A673 (cell line): ENCODE measurements around the gene STK17B. TPM values are rescaled to one million over a fixed set of nuclear protein-coding genes. Genes with fewer than 3 reads are reported as not detected.
"Not testable (repeated sequence)": the region's sequence is repeated elsewhere in the genome, so short reads cannot be mapped to it uniquely, and the experiment has no call there.

Experiments
- BruUV-seq: library from RNA; stranded (reverse); fragments of 400-500 nt; replicated peaks from 2 replicates; lab custom pipeline; 2021; lab: Mats Ljungman, UMichigan
- CTCF ChIA-PET: fragments of 300-600 bp; sonication (Branson Sonifier 250); formaldehyde crosslinking; loops from one replicate; lab custom pipeline; 2022; ENCODE audit warnings: antibody characterized with exemption; lab: Charles Lee
- POLR2A ChIA-PET: fragments of 300-600 bp; sonication (Branson Sonifier 250); formaldehyde crosslinking; loops from one replicate; lab custom pipeline; 2022; ENCODE audit warnings: antibody characterized with exemption; ENCODE audit not compliant: low non-redundant PET; lab: Charles Lee
- DNase-seq: peaks from one replicate; pipeline ENCODE4 v3.0.0-alpha.2; 2015; ENCODE audit warnings: low spot score
- H3K27ac ChIP-seq: fragments of 200-600 bp; sonication (generic); 2 replicates; pipeline ENCODE4 v1.5.1; 2016; ENCODE audit warnings: mixed run types, low read depth, mild to moderate bottlenecking, mixed read lengths, antibody characterized with exemption, low read length; ENCODE audit not compliant: poor library complexity, severe bottlenecking
- H3K27me3 ChIP-seq: fragments of 200-600 bp; sonication (generic); replicated peaks from 2 replicates; pipeline ENCODE4 v1.6.1; 2017; ENCODE audit warnings: mixed run types, low read depth, mild to moderate bottlenecking, mixed read lengths, antibody characterized with exemption, low read length; ENCODE audit not compliant: insufficient read depth, poor library complexity
- H3K36me3 ChIP-seq: fragments of 200-600 bp; sonication (generic); 2 replicates; pipeline ENCODE4 v1.6.1; 2016; ENCODE audit warnings: mixed run types, mild to moderate bottlenecking, mixed read lengths, antibody characterized with exemption, low read length; ENCODE audit not compliant: insufficient read depth, poor library complexity, severe bottlenecking
- H3K4me1 ChIP-seq: fragments of 200-600 bp; sonication (generic); 2 replicates; pipeline ENCODE4 v1.6.1; 2017; ENCODE audit warnings: mixed run types, mild to moderate bottlenecking, mixed read lengths, antibody characterized with exemption, low read length; ENCODE audit not compliant: insufficient read depth, poor library complexity, severe bottlenecking
- H3K4me3 ChIP-seq: fragments of 200-600 bp; sonication (generic); 2 replicates; pipeline ENCODE4 v1.5.1; 2016; ENCODE audit warnings: low read depth, mixed run types, mild to moderate bottlenecking, mixed read lengths, low read length; ENCODE audit not compliant: poor library complexity, severe bottlenecking
- H3K9me3 ChIP-seq: fragments of 200-600 bp; sonication (generic); 2 replicates; pipeline ENCODE4 v1.6.1; 2016; ENCODE audit warnings: mixed run types, low read depth, mild to moderate bottlenecking, mixed read lengths, antibody characterized with exemption, low read length; ENCODE audit not compliant: poor library complexity, severe bottlenecking
- EZH2 ChIP-seq: fragments of 200-600 bp; sonication (generic); IDR thresholded peaks from 2 replicates; pipeline ENCODE4 v1.6.1; 2017; ENCODE audit warnings: borderline replicate concordance, low read depth, mild to moderate bottlenecking, mixed read lengths, antibody characterized with exemption, low read length; ENCODE audit not compliant: poor library complexity, severe bottlenecking
- intact Hi-C: fragments of 100-400 bp; cut with micrococcal nuclease; formaldehyde crosslinking; loops from one replicate; pipeline ENCODE4 v1.10.0; 2022; ENCODE audit not compliant: unreplicated experiment
- total RNA-seq: library from RNA; stranded (reverse); gene quantifications from 2 replicates; pipeline ENCODE4 v1.2.3, GENCODE V29; 2021
- TF ChIP-seq, protein P1 (sequence below): fragments of 300-800, 200-600 bp; sonication (generic); conservative IDR thresholded peaks from 2 replicates; pipeline ENCODE4 v1.5.1; 2017; ENCODE audit warnings: low read depth, mild to moderate bottlenecking, antibody characterized with exemption, low read length, moderate library complexity, mixed read lengths

Gene STK17B
- total RNA-seq, 1 experiment from 2014 or later, result 18.5 TPM

GRCh38 chr2:196096982-196097745 lies 74.2 kb downstream of the STK17B start:
- no peak for DNase-seq
- POLR2A ChIA-PET, result interaction anchor here (0.7 kb wide), 1 partner anchor 91 kb away, joined by 6 read pairs; no protein-coding TSS in a partner anchor
- H3K4me3 ChIP-seq, result no peak overlapping the region
- H3K27ac ChIP-seq, result no peak overlapping the region
- H3K9me3 ChIP-seq, result no peaks in the 10 kb centered on the region
- CTCF ChIA-PET, result no interaction called here
- no peaks in the 10 kb centered on the region for H3K27me3 ChIP-seq
- no peaks in the 10 kb centered on the region for H3K36me3 ChIP-seq
- intact Hi-C loops, result no loop called here
- TF ChIP-seq EZH2, result no peak
- TF ChIP-seq, protein P1, sequence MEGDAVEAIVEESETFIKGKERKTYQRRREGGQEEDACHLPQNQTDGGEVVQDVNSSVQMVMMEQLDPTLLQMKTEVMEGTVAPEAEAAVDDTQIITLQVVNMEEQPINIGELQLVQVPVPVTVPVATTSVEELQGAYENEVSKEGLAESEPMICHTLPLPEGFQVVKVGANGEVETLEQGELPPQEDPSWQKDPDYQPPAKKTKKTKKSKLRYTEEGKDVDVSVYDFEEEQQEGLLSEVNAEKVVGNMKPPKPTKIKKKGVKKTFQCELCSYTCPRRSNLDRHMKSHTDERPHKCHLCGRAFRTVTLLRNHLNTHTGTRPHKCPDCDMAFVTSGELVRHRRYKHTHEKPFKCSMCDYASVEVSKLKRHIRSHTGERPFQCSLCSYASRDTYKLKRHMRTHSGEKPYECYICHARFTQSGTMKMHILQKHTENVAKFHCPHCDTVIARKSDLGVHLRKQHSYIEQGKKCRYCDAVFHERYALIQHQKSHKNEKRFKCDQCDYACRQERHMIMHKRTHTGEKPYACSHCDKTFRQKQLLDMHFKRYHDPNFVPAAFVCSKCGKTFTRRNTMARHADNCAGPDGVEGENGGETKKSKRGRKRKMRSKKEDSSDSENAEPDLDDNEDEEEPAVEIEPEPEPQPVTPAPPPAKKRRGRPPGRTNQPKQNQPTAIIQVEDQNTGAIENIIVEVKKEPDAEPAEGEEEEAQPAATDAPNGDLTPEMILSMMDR, result no peak
- no peaks in the 10 kb centered on the region for H3K4me1 ChIP-seq
- no TSS peak for BruUV-seq

- H3K4me1 ChIP-seq, result no peaks in the 10 kb centered on the region
- no peaks in the 10 kb centered on the region for H3K9me3 ChIP-seq
- CTCF ChIA-PET, result no interaction called here
- no peak overlapping the region for H3K27ac ChIP-seq
- POLR2A ChIA-PET, result interaction anchor here (0.7 kb wide), 1 partner anchor 91 kb away, joined by 6 read pairs; no protein-coding TSS in a partner anchor
- no TSS peak for BruUV-seq
- no peak for TF ChIP-seq EZH2
- TF ChIP-seq, protein P1, result no peak
- no peaks in the 10 kb centered on the region for H3K27me3 ChIP-seq
- H3K36me3 ChIP-seq, result no peaks in the 10 kb centered on the region
- intact Hi-C loops, result no loop called here
- no peak for DNase-seq
- no peak overlapping the region for H3K4me3 ChIP-seq
Measured at GRCh38 chr2:196096264-196096663, 75.1 kb downstream of the STK17B start.

- DNase-seq, H3K4me1 ChIP-seq, POLR2A ChIA-PET, H3K4me3 ChIP-seq, H3K36me3 ChIP-seq, CTCF ChIA-PET, H3K9me3 ChIP-seq, BruUV-seq, H3K27ac ChIP-seq, intact Hi-C loops, H3K27me3 ChIP-seq: not testable (repeated sequence)
Measured at GRCh38 chr2:196089448-196089847, 81.9 kb downstream of the STK17B start.
